Kidney glomerular epithelial cell (primary cell): ENCODE results near the gene VWA3A.
A peak's percentile ranks its signal among the peaks of the same experiment; 100 is the strongest.
"Not testable (repeated sequence)": the region's sequence is repeated elsewhere in the genome, so short reads cannot be mapped to it uniquely, and the experiment has no call there.

Experiments used
- DNase-seq: peaks from one replicate; lab custom pipeline; 2025; lab: John Stamatoyannopoulos, UW

Gene VWA3A

DNA sequence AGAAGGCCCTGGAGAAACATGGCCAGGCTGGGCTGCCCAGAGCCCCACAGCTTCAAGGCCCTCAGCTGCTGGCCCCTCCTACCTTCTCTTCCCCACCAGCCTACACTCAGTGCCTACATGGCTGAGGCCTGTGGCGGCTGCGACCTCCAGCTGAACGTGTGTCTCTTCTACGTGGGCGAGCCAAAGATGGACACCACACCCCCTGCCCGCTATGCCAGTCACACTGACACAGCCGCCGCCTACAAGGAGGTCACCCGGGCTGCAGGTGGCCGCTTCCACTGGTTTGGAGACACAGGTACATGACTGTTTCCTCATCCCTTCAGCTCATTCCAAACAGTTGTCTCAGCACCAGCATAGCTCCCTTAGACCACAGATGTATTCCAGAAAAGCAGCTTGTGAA lies 40.5 kb downstream of the VWA3A start:
- DNase-seq = no peak

GRCh38 chr16:22138482-22138881 lies 46.1 kb downstream of the VWA3A start:
- no peak for DNase-seq

- DNase-seq = no peak
Measured at GRCh38 chr16:22139008-22139407, 46.7 kb downstream of the VWA3A start.

- DNase-seq = no peak
Measured at GRCh38 chr16:22139732-22140131, 47.4 kb downstream of the VWA3A start.

DNA sequence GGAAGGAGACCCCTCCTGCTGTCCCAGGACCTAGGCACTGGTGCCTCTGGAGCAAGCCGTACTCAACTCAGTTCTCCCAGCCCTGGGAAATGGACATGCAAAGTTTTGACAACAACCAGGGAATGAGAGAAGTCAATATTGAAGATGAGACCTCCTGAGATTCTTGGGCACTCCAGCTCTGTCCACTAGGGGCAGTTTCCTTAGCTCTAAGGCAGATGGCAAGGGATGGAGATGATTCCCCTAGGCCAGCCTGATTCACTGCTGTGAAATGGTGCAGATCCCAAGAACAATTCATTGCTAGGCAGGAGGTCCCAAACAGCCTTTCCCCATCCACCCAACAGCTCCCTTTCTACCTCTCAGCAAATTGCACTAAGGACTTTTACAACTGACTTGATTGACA lies 49.4 kb downstream of the VWA3A start:
- peak; percentile 1 for DNase-seq

- DNase-seq = no peak
Measured at GRCh38 chr16:22144520-22144919, 52.2 kb downstream of the VWA3A start.

DNA sequence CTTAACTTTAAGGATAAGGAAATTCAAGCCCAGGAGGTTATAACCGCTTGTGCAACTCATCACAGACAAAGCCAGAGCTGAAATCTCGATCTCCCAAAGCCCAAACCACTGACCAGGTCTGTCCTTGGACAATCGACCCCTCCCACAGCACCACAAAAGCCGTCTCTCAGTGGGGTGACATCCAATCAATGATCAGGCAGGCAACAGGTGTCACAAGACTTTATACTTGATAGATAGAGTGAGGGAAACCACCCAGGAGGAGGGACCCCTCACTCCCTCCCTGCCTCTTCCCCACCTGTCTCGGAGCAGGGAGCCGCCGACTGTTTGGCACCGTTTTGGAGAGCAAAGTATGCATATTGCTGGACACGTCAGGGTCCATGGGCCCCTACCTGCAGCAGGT lies 55.5 kb downstream of the VWA3A start:
- DNase-seq = no peak

DNA sequence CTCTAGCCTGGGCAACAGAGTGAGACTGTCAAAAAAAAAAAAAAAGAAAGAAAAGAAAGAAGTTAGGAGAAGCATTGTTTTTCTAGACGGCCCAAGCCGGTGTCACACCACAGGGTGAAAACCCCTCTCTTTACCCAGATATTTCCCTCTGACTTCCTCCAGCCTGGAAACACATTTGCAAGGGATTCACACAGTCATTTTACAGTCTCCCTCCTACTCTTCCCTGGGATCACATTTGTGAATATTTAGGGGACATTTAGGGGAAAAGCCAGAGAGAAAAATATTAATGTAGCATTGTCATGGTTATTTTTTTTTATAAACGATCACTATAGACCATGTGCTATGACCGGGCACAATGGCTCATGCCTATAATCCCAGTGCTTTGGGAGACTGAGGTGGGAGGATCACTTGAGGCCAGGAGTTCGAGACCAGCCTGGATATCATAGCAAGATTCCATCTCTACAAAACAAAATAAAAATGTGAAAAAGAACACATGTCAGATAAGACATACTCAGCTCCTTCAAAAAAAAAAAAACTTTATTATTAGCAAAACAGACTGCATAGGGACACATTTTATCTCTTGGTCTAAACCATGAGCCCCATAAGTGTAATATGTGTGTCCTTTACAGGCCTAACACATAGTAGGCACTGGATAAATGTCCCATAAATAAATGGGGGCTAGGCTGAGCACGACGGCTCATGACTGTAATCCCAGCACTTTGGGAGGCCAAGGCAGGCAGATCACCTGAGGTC lies 59.1 kb downstream of the VWA3A start:
- DNase-seq = no peak

- no peak for DNase-seq
Measured at GRCh38 chr16:22152316-22152715, 60.0 kb downstream of the VWA3A start.

DNA sequence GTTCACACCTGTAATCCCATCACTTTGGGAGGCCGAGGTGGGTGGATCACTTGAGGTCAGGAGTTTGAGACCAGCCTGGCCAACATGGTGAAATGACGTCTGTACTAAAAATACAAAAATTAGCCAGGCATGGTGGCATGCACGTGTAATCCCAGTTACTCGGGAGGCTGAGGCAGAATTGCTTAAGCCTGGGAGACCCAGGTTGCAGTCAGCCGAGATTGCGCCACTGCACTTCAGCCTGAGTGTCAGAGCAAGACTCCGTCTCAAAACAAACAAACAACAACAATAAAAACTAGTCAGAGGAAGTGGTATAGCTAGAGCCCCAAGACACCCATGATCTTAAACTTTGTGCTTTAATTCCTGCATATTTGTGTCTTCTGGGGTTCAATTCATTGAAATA lies 60.7 kb downstream of the VWA3A start:
- DNase-seq = not testable (repeated sequence)

- no peak for DNase-seq
Measured at GRCh38 chr16:22161401-22161800, 69.1 kb downstream of the VWA3A start.

DNA sequence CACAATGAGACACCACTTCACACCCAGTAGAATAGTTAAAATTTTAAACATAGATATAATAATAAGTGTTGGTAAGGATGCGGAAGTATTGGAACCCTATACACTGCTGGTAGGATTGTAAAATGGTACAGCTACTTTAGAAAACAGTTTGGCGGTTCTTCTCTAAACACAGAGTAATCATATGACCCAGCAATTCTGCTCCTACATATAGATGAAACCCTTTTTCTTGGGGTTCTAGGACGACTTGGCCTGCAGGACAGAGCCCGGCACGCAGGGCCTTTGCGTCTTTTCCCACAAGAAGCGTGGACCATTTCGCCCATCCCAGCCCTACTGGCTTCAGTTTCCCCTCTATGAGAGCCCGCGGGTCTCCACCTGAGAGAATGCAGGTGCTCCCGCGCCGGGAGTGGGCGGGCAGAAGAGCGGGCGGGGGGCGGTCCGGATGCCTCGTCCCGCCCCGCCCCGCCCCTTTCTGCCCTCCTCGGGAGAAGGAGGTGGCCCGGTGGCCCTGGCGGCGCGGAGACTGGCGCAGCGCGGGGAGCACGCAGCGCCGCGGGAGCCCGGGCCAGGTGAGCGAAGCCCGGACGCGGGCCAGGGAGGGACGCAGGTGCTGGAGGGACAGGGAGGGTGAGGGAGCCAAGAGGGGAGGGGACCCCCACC lies 69.8 kb downstream of the VWA3A start, which contains the start of gene SDR42E2:
Gene SDR42E2 (plus strand): TSS at position 508 of the 657 bp plus-strand sequence. CDS start 3,077 bp downstream, outside the sequence.
- no peak for DNase-seq

GRCh38 chr16:22162656-22163009 lies 70.3 kb downstream of the VWA3A start:
- DNase-seq = no peak

DNA sequence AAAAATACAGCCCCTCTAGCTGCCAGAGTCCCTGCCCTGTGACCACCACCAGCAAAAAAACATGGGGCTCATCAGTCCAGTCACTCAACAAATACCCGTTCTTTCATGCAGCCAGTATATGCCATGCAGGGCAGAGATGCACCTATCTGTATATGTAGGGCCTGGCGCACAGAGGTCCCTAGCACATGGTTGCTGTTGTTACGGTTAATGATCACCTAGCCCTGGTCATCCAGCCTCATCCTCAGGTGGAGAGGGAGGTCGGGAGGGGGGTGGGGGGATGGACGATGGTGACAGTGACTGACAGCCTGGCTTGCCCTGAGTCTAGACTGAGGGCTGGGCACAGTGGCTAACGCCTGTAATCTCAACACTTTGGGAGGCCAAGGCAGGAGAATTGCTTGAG lies 71.5 kb downstream of the VWA3A start:
- no peak for DNase-seq

GRCh38 chr16:22164482-22164881 lies 72.1 kb downstream of the VWA3A start:
- no peak for DNase-seq

- no peak for DNase-seq
Measured at GRCh38 chr16:22165508-22166285, 73.4 kb downstream of the VWA3A start.

- DNase-seq = no peak
Measured at GRCh38 chr16:22171953-22172352, 79.6 kb downstream of the VWA3A start.

GRCh38 chr16:22172642-22173041 lies 80.3 kb downstream of the VWA3A start:
- not testable (repeated sequence) for DNase-seq

DNA sequence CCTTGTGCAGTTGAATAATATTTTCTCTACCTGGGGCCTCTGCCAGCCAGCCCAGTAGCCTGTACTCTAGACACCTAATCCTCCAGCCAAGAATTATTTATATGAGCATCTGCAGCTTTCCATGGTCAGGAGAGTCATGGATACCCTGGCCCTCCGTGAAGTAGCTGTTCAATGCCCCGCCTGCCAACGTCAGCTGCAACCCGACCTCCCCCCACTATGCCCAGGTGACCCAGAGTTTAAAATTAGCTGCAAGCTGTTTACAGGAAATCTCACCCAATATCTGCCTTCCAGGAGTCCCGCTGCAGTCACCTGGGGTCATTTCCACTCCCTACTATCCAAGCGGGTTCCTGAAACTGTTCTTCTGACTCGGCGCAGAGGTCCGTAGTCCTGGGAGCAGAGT lies 82.3 kb downstream of the VWA3A start:
- no peak for DNase-seq

DNA sequence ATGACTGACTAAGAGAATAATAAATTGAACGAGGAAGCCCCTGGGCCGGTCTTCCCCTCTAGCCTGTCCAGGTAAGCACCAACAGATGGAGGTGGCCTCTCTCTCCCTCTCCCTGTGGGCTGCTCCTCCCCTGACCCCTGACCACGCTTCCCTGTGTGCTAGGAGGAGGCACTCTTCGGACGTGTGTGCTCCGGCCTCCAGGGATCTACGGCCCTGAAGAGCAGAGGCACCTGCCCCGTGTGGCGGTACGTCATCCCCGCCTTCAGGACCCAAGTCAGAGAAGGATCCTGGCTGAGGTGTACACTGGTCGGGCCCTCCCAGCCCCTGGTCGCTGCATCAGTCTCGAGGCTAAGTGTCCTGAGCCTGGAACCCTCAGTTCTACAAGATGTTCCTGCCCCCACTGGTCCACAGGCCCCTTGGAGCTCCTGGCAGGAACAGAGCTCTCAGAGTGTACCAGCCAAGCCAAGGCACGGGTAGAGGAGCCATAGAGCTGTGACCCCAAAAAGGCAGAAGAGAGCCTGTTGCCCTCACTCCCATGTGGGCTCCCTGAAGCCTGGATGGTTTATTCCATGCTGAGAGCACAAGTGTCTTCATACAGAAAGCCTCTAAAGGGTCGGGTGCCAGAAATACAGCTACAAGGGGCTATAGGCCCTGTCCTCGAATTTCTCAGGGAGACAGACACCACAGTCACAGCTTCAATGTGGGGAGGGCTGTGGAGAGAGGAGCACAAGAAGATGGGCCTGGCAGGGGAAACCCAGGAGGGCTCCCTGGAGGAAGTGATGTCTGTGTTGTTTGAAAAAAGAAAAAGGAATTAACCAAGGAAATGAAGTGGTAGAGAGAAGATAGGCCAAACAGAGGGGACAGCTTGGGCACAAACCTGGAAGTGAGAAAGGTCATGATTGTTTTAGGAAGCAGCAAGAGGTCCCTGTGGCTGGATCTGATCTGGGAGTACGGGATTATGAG lies 85.9 kb downstream of the VWA3A start:
- no peak for DNase-seq

DNA sequence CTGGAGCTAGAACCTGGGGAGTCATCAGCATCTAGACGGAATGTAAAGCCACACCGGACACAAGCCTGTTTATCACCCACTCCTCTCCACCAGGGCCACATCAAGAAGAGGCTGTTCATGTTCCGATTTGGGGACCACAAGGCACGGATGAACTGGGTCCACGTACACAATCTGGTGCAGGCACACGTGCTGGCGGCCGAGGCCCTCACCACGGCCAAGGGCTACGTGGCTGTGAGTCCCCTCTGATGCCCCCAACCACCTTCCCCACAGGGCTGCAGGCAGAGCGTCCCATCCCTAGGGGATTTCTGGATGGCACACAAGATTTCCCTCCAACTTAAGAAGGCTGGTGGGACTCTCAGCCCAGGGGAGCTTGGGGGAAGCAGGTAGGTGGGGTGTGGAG lies 89.1 kb downstream of the VWA3A start:
- no peak for DNase-seq

DNA sequence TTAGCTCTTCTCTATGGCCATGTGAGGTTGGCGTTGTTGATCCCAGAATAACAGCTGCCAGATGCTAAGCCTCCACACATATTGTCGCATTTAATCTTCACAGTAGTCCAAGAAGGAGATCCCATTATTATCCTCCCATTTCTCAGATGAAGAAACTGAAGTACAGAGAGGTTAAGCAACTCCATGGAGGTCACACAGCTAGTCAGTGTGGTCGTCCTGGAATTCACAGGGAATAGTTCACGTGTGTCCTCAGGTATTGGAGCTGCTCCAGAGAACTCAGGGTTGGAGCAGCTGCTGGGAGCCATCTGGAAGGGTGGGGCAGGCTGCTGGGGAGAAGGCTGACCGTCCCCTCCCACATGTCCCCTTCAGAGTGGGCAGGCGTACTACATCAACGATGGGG lies 89.5 kb downstream of the VWA3A start:
- DNase-seq = no peak
